ENCODE results near the gene SLU7.

- no peak for TF ChIP-seq CTCF (conservative IDR thresholded peaks at IDR 0.05)
- no peak for TF ChIP-seq EZH2 (IDR thresholded peaks at IDR 0.05; ENCODE audit: low read depth)
Observed at GRCh38 chr5:160432787-160433186, 13.9 kb upstream of the SLU7 start.

Data from PC-9 (cell line).